ENCODE measurements around the gene TNS1.

The TNS1 gene

GRCh38 chr2:217872319-217872718 is 130.5 kb downstream of the TNS1 start:
- Histone ChIP-seq H3K4me2 (ENCODE audit: low read depth, low read length, poor library complexity, severe bottlenecking) (no peak overlapping the region), H3K36me3 (ENCODE audit: insufficient read depth, low read length) (no peaks in the 10 kb centered on the region), H3K9me3 (ENCODE audit: insufficient read depth, low read depth, low read length) (no peaks in the 10 kb centered on the region), H3K79me2 (ENCODE audit: insufficient read depth, low read length) (no peaks in the 10 kb centered on the region), H3K9me2 (replicated peaks; ENCODE audit: low read depth, low read length) (no peaks in the 10 kb centered on the region), H4K20me1 (ENCODE audit: insufficient read depth, low read length, poor library complexity, severe bottlenecking) (no peaks in the 10 kb centered on the region), H3K27me3 (ENCODE audit: insufficient read depth, low read length, poor library complexity, severe bottlenecking) (no peaks in the 10 kb centered on the region), H3K4me3 (ENCODE audit: low read length, poor library complexity, severe bottlenecking) (no peak overlapping the region), H2AFZ (ENCODE audit: low read length) (no peak overlapping the region), H3F3A (ENCODE audit: low read depth) (no peaks in the 10 kb centered on the region), H3K9ac (ENCODE audit: low read depth, low read length, poor library complexity, severe bottlenecking) (no peak overlapping the region), H3K4me1 (ENCODE audit: insufficient read depth, low read length, poor library complexity, severe bottlenecking) (no peaks in the 10 kb centered on the region)
- TF ChIP-seq EZH2phosphoT487 (IDR thresholded peaks at IDR 0.05; ENCODE audit: borderline replicate concordance) = no peak
- TF ChIP-seq, protein P1, sequence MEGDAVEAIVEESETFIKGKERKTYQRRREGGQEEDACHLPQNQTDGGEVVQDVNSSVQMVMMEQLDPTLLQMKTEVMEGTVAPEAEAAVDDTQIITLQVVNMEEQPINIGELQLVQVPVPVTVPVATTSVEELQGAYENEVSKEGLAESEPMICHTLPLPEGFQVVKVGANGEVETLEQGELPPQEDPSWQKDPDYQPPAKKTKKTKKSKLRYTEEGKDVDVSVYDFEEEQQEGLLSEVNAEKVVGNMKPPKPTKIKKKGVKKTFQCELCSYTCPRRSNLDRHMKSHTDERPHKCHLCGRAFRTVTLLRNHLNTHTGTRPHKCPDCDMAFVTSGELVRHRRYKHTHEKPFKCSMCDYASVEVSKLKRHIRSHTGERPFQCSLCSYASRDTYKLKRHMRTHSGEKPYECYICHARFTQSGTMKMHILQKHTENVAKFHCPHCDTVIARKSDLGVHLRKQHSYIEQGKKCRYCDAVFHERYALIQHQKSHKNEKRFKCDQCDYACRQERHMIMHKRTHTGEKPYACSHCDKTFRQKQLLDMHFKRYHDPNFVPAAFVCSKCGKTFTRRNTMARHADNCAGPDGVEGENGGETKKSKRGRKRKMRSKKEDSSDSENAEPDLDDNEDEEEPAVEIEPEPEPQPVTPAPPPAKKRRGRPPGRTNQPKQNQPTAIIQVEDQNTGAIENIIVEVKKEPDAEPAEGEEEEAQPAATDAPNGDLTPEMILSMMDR (conservative IDR thresholded peaks at IDR 0.05; ENCODE audit: low read length) = no peak

DNA sequence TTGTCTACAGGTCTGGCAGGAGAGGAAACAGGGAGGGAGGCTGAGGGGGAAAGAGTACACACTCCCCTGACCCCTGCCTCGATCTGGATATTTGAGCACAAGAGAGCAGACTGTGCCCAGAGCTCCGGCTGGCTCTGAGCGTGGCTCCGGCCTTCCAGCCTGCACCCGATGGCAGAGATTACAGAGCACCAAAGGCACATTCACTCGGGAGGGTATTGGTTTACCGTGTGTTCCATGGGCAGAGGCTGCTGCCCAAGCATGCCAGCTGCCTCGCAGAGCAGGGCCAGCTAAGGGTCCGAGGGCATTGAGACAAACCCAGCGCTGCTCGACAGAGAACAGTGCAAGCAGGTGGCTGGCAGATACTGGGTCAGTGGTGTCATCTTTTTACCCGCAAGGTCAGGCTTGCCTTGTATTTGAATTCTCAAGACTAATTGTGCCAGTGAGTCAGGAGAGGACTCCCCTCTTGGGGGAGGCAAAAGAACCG is 132.2 kb downstream of the TNS1 start:
- H3K79me2 ChIP-seq (ENCODE audit: insufficient read depth, low read length) = no peaks in the 10 kb centered on the region
- H3K9ac ChIP-seq (ENCODE audit: low read depth, low read length, poor library complexity, severe bottlenecking) = no peak overlapping the region
- H3K4me2 ChIP-seq (ENCODE audit: low read depth, low read length, poor library complexity, severe bottlenecking) = no peak overlapping the region
- peaks cover 8% of the 10 kb centered on the region for H3K4me1 ChIP-seq (ENCODE audit: insufficient read depth, low read length, poor library complexity, severe bottlenecking)
- H3K27me3 ChIP-seq (ENCODE audit: insufficient read depth, low read length, poor library complexity, severe bottlenecking) = no peaks in the 10 kb centered on the region
- no peaks in the 10 kb centered on the region for H3K36me3 ChIP-seq (ENCODE audit: insufficient read depth, low read length)
- H3K9me3 ChIP-seq (ENCODE audit: insufficient read depth, low read depth, low read length) = no peaks in the 10 kb centered on the region
- H2AFZ ChIP-seq (ENCODE audit: low read length) = no peak overlapping the region
- H3K9me2 ChIP-seq (replicated peaks; ENCODE audit: low read depth, low read length) = no peaks in the 10 kb centered on the region
- no peaks in the 10 kb centered on the region for H3F3A ChIP-seq (ENCODE audit: low read depth)
- no peaks in the 10 kb centered on the region for H4K20me1 ChIP-seq (ENCODE audit: insufficient read depth, low read length, poor library complexity, severe bottlenecking)
- no peak overlapping the region for H3K4me3 ChIP-seq (ENCODE audit: low read length, poor library complexity, severe bottlenecking)
- TF ChIP-seq, protein P1 (conservative IDR thresholded peaks at IDR 0.05; ENCODE audit: low read length) = no peak
- no peak for TF ChIP-seq EZH2phosphoT487 (IDR thresholded peaks at IDR 0.05; ENCODE audit: borderline replicate concordance)

GRCh38 chr2:217868911-217869334 is 133.9 kb downstream of the TNS1 start:
- no peaks in the 10 kb centered on the region for H4K20me1 ChIP-seq (ENCODE audit: insufficient read depth, low read length, poor library complexity, severe bottlenecking)
- no peaks in the 10 kb centered on the region for H3K9me2 ChIP-seq (replicated peaks; ENCODE audit: low read depth, low read length)
- no peak overlapping the region for H3K4me2 ChIP-seq (ENCODE audit: low read depth, low read length, poor library complexity, severe bottlenecking)
- H3K27me3 ChIP-seq (ENCODE audit: insufficient read depth, low read length, poor library complexity, severe bottlenecking) = no peaks in the 10 kb centered on the region
- H2AFZ ChIP-seq (ENCODE audit: low read length) = no peak overlapping the region
- H3K36me3 ChIP-seq (ENCODE audit: insufficient read depth, low read length) = no peaks in the 10 kb centered on the region
- H3K9ac ChIP-seq (ENCODE audit: low read depth, low read length, poor library complexity, severe bottlenecking) = no peak overlapping the region
- H3F3A ChIP-seq (ENCODE audit: low read depth) = no peaks in the 10 kb centered on the region
- no peak for TF ChIP-seq EZH2phosphoT487 (IDR thresholded peaks at IDR 0.05; ENCODE audit: borderline replicate concordance)
- TF ChIP-seq, protein P1 (conservative IDR thresholded peaks at IDR 0.05; ENCODE audit: low read length) = no peak
- no peaks in the 10 kb centered on the region for H3K9me3 ChIP-seq (ENCODE audit: insufficient read depth, low read depth, low read length)
- H3K79me2 ChIP-seq (ENCODE audit: insufficient read depth, low read length) = no peaks in the 10 kb centered on the region
- peaks cover 20% of the 10 kb centered on the region for H3K4me1 ChIP-seq (ENCODE audit: insufficient read depth, low read length, poor library complexity, severe bottlenecking)
- H3K4me3 ChIP-seq (ENCODE audit: low read length, poor library complexity, severe bottlenecking) = no peak overlapping the region

Measured in Loucy (cell line).